GM23338 (cell line): ENCODE measurements around the gene PDE7B. TPM values are rescaled to one million over a fixed set of nuclear protein-coding genes. Genes with fewer than 3 reads are reported as not detected.

Experiments used
- ATAC-seq: fragments of 200-7000 bp; cut with Tn5 transposase; 3 replicates; pipeline ENCODE4 v1.9.1; 2020
- DNase-seq: peaks from one replicate; pipeline ENCODE4 v3.0.0-alpha.2; 2015; ENCODE audit warnings: low spot score
- H2AFZ ChIP-seq: fragments of 200-600 bp; sonication (generic); 2 replicates; pipeline ENCODE4 v1.8.0; 2016; ENCODE audit warnings: antibody characterized with exemption, mild to moderate bottlenecking, moderate library complexity
- H3F3A ChIP-seq: fragments of 200-600 bp; sonication (generic); replicated peaks from 2 replicates; pipeline ENCODE4 v1.8.0; 2017; ENCODE audit warnings: antibody characterized with exemption, mixed run types, low read depth
- H3K27ac ChIP-seq: fragments of 200-600 bp; sonication (generic); 2 replicates; pipeline ENCODE4 v1.6.1; 2016; ENCODE audit warnings: low read depth
- H3K27me3 ChIP-seq: fragments of 200-600 bp; sonication (generic); 2 replicates; pipeline ENCODE4 v1.8.0; 2016; ENCODE audit warnings: mild to moderate bottlenecking, mixed run types, moderate library complexity; ENCODE audit not compliant: insufficient read depth
- H3K36me3 ChIP-seq: fragments of 200-600 bp; sonication (generic); 2 replicates; pipeline ENCODE4 v1.8.0; 2016; ENCODE audit warnings: mild to moderate bottlenecking; ENCODE audit not compliant: insufficient read depth
- H3K4me1 ChIP-seq: fragments of 200-600 bp; sonication (generic); 2 replicates; pipeline ENCODE4 v1.8.0; 2016; ENCODE audit warnings: mild to moderate bottlenecking, moderate library complexity; ENCODE audit not compliant: insufficient read depth
- H3K4me2 ChIP-seq: fragments of 200-600 bp; sonication (generic); 2 replicates; pipeline ENCODE4 v1.7.1; 2017; ENCODE audit warnings: mixed run types
- H3K4me3 ChIP-seq: fragments of 200-600 bp; sonication (generic); 2 replicates; pipeline ENCODE4 v1.6.1; 2016; ENCODE audit warnings: mixed run types
- H3K79me2 ChIP-seq: fragments of 200-600 bp; sonication (generic); replicated peaks from 2 replicates; pipeline ENCODE4 v1.8.0; 2017; ENCODE audit warnings: mild to moderate bottlenecking; ENCODE audit not compliant: insufficient read depth
- H3K9me2 ChIP-seq: fragments of 200-600 bp; sonication (generic); 2 replicates; pipeline ENCODE4 v1.8.0; 2017; ENCODE audit not compliant: insufficient read depth
- H4K20me1 ChIP-seq: fragments of 200-600 bp; sonication (generic); replicated peaks from 2 replicates; pipeline ENCODE4 v1.8.0; 2017; ENCODE audit warnings: mild to moderate bottlenecking; ENCODE audit not compliant: insufficient read depth
- H3K27ac Mint-ChIP-seq: 2 replicates; pipeline ENCODE4 v1.8.0; 2020; ENCODE audit warnings: inconsistent platforms, mild to moderate bottlenecking, moderate library complexity, mixed read lengths
- H3K27me3 Mint-ChIP-seq: 3 replicates; pipeline ENCODE4 v1.8.0; 2022; ENCODE audit warnings: low read depth, mild to moderate bottlenecking, moderate library complexity, mixed read lengths, inconsistent platforms; ENCODE audit not compliant: insufficient read depth, poor library complexity
- H3K36me3 Mint-ChIP-seq: 3 replicates; pipeline ENCODE4 v1.8.0; 2021; ENCODE audit warnings: low read depth, mild to moderate bottlenecking, inconsistent platforms, moderate library complexity, mixed read lengths
- H3K4me1 Mint-ChIP-seq: 3 replicates; pipeline ENCODE4 v1.8.0; 2020; ENCODE audit warnings: mild to moderate bottlenecking, inconsistent platforms, mixed read lengths
- H3K4me3 Mint-ChIP-seq: 3 replicates; pipeline ENCODE4 v1.8.0; 2021; ENCODE audit warnings: moderate library complexity, mild to moderate bottlenecking, inconsistent platforms, mixed read lengths
- H3K9me3 Mint-ChIP-seq: 3 replicates; pipeline ENCODE4 v1.8.0; 2020; ENCODE audit warnings: moderate library complexity, mild to moderate bottlenecking, inconsistent platforms, mixed read lengths
- CREB1 ChIP-seq: fragments of 250-450 bp; sonication (Bioruptor Pico); IDR thresholded peaks from 2 replicates; pipeline ENCODE4 v1.5.0; 2020; ENCODE audit warnings: low read depth, mild to moderate bottlenecking, moderate library complexity
- EZH2phosphoT487 ChIP-seq: fragments of 200-600 bp; sonication (generic); IDR thresholded peaks from one replicate; pipeline ENCODE4 v1.8.1; 2018; ENCODE audit warnings: antibody characterized with exemption; ENCODE audit not compliant: unreplicated experiment
- NANOG ChIP-seq: IDR thresholded peaks from 2 replicates; pipeline ENCODE4 v1.6.1; 2016; ENCODE audit warnings: antibody characterized with exemption, borderline replicate concordance
- ZNF331 ChIP-seq: fragments of 250-450 bp; sonication (Bioruptor Pico); IDR thresholded peaks from 2 replicates; pipeline ENCODE4 v1.5.0; 2020; ENCODE audit warnings: low read depth, mild to moderate bottlenecking, moderate library complexity
- ZNF462 ChIP-seq: fragments of 250-450 bp; sonication (Bioruptor Pico); IDR thresholded peaks from 2 replicates; pipeline ENCODE4 v1.5.0; 2020; ENCODE audit warnings: mild to moderate bottlenecking, moderate library complexity
- polyA plus RNA-seq: library from polyadenylated mRNA; unstranded; fragments of >200 nt; fragmentation: Nextera tagmentation; extraction: Ambion mirVana; gene quantifications from 2 replicates; pipeline ENCODE4 v1.2.1, GENCODE V29; 2016
- total RNA-seq: library from RNA; depleted of rRNA; stranded (reverse); fragments of >200 nt; shearing (Covaris generic); gene quantifications from 2 replicates; pipeline ENCODE4 v1.2.3, GENCODE V29; 2014
- TF ChIP-seq, protein P1 (sequence below): IDR thresholded peaks from 2 replicates; pipeline ENCODE4 v1.6.1; 2016; ENCODE audit warnings: antibody characterized with exemption

The PDE7B gene
- total and polyA plus RNA-seq, 2 experiments from 2014 or later = 0.07 TPM; not detected in 1

DNA sequence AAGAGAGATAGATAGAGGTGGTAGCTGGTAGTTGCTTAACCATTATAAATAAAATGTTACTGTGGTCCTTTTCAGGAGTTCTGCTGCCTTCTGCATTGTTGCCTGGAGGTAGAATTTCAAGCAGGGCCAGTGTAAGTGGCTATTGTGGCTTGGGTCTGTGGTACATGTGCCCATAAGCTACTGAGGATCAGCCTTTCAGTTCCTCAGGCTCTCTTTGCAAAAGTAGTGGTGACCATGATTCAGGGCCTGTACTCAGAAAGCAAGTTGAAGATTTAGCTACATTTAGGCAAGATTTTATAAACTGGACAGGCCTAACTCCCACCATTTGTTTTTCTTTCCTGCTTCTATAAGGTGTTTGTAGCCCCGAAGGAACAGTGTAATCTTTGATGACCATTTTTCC lies 199.0 kb downstream of the PDE7B start:
- H3K27ac ChIP-seq = no peak overlapping the region
- no peaks in the 10 kb centered on the region for H3K79me2 ChIP-seq
- H3K36me3 ChIP-seq = no peaks in the 10 kb centered on the region
- H3K9me2 ChIP-seq = 0 out of 2 replicates have a peak, but pooled peaks cover 6% of the 10 kb centered on the region
- no peak for DNase-seq
- Mint-ChIP-seq H3K4me1 (no peaks in the 10 kb centered on the region), H3K36me3 (no peaks in the 10 kb centered on the region), H3K4me3 (no peak overlapping the region), H3K27ac (no peak overlapping the region), H3K9me3 (no peaks in the 10 kb centered on the region), H3K27me3 (peaks cover 2% of the 10 kb centered on the region)
- no peaks in the 10 kb centered on the region for H3K4me1 ChIP-seq
- TF ChIP-seq, protein P1, sequence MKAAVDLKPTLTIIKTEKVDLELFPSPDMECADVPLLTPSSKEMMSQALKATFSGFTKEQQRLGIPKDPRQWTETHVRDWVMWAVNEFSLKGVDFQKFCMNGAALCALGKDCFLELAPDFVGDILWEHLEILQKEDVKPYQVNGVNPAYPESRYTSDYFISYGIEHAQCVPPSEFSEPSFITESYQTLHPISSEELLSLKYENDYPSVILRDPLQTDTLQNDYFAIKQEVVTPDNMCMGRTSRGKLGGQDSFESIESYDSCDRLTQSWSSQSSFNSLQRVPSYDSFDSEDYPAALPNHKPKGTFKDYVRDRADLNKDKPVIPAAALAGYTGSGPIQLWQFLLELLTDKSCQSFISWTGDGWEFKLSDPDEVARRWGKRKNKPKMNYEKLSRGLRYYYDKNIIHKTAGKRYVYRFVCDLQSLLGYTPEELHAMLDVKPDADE = no peak
- TF ChIP-seq ZNF331 (CRISPR knock-in tag) = no peak
- TF ChIP-seq CREB1 = no peak
- no peak for TF ChIP-seq NANOG
- no peak for TF ChIP-seq ZNF462 (CRISPR knock-in tag)
- TF ChIP-seq EZH2phosphoT487 = no peak
- no peaks in the 10 kb centered on the region for H3K27me3 ChIP-seq
- H4K20me1 ChIP-seq = no peaks in the 10 kb centered on the region
- ATAC-seq = no peak
- H2AFZ ChIP-seq = no peak overlapping the region
- H3K4me3 ChIP-seq = no peak overlapping the region
- no peak overlapping the region for H3K4me2 ChIP-seq
- H3F3A ChIP-seq = no peaks in the 10 kb centered on the region
